SW480 (cell line): ENCODE results near the gene EPSTI1.

ENCODE experiments used
- DNase-seq: peaks from one replicate; pipeline ENCODE4 v3.0.0-alpha.2; 2016; ENCODE audit warnings: low spot score

The EPSTI1 gene

DNA sequence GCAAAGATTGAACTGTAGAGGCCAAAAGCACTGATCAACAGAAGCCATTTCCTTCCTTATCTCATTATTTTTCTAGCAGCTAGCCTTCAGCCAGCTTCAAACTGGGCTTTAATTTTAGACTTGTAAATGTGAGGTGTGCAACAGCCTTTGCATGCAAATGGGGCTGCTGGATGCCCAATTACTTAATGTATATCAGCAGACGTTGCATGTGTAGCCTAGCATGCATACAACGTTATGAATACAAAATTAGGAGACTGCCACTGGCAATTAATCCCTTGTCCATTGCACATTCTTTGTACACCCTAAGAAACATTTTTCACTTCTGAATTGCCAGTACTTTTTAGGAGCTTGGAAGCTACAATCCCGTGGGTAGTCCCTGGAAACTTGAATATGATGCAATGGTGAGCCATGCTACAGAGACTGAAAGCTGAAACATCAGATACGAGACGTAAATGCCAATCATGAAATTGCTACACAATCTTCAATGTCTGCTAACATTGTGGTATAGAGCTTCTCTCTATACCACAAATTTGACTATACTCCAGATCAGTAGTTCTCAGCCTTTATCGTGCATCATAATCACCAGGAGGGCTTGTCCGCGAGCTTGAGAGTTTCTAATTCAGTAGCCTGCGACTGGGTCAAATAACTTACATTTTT, 20.2 kb downstream of the EPSTI1 start:
- DNase-seq = no peak

- peak; percentile 76 for DNase-seq
Observed at GRCh38 chr13:42970824-42971690, 21.0 kb downstream of the EPSTI1 start.

GRCh38 chr13:42969565-42970172, 22.4 kb downstream of the EPSTI1 start:
- peak; percentile 70 for DNase-seq

GRCh38 chr13:42968906-42969305, 23.1 kb downstream of the EPSTI1 start:
- DNase-seq = peak; percentile 34

- DNase-seq = no peak
Observed at GRCh38 chr13:42967660-42968059, 24.4 kb downstream of the EPSTI1 start.

GRCh38 chr13:42965281-42965680, 26.8 kb downstream of the EPSTI1 start:
- DNase-seq = no peak

- no peak for DNase-seq
Observed at GRCh38 chr13:42964761-42965161, 27.3 kb downstream of the EPSTI1 start.

GRCh38 chr13:42959615-42960014, 32.4 kb downstream of the EPSTI1 start:
- DNase-seq = no peak

- no peak for DNase-seq
Observed at GRCh38 chr13:42957881-42958280, 34.2 kb downstream of the EPSTI1 start.

- DNase-seq = no peak
Observed at GRCh38 chr13:42950181-42950580, 41.9 kb downstream of the EPSTI1 start.

GRCh38 chr13:42947925-42948324, 44.1 kb downstream of the EPSTI1 start:
- no peak for DNase-seq

- no peak for DNase-seq
Observed at GRCh38 chr13:42946927-42947326, 45.1 kb downstream of the EPSTI1 start.

GRCh38 chr13:42929886-42930535, 62.0 kb downstream of the EPSTI1 start:
- DNase-seq = no peak

GRCh38 chr13:42926555-42926954, 65.5 kb downstream of the EPSTI1 start:
- no peak for DNase-seq

DNA sequence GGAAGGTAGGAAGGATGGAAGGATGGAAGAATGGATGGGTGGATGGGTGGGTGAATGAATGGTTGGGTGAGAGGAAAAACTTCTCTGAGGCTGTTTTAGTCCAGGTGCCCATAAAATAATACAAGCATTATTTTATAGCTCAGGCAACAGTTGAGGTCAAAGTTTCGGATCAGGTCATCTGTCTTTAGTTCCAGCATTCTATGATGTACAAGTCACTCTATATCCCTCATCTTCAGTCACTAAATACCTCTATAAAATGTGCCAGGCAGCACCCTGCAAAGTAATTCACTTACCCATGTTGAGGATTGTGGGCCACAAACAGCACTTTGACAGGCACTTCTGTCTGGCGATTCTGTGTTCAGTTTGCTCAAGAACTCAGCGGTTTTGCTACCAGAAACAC, 66.0 kb downstream of the EPSTI1 start:
- no peak for DNase-seq

GRCh38 chr13:42925626-42926025, 66.4 kb downstream of the EPSTI1 start:
- DNase-seq = no peak

DNA sequence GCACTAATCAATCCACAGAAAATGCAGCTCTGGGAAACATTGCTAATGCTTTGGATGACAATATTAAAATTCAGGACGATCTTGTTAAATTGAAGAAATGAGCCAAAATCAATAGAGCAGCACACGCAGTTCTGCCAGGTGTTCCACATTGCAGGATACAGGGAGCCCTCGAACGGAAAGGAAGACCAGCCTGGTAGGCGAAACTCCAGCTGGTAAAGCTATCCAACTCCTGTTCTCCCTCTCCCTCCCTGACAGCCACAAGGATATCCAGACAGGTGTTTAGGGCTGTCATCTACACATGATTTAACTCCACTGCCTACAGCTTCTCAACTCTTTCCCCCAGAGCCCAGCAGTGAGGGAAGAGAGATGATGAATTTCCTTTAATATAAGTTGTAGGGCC, 67.7 kb downstream of the EPSTI1 start:
- DNase-seq = no peak

DNA sequence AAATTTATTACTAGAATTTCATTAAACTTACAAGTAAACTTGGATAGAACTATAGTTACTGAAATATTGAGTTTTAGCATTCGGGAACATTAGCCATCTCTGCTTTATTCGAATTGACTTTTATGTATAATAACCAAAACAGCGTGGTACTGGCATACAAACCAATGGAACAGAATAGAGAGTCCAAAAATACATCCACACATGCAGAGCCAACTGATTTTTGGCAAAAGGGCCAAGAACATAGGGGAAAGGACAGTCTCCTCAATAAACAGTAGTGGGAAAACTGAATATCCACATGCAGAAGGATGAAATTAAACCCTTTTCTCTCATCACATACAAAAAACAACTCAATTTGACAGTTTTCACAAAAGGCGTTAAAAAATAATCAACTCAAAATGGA, 84.3 kb downstream of the EPSTI1 start:
- DNase-seq = no peak

- no peak for DNase-seq
Observed at GRCh38 chr13:42906257-42906656, 85.8 kb downstream of the EPSTI1 start.

DNA sequence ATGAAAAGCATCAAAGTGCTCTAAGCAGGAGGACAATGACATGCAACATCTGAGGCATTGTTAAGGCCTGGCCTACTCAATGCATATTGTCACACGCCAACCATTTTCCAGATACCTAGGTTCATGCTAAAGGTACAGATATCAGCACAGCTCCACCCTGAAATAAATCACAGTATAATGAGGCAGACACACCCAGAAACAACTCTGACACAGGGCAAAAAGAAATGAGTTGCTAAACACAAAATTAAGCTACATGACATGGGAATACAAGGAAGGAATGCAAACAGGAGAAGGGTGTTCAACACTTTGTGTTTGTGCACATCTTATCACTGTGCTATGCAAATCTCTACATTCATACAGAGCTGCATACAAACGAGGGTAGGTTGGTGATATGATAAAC, 86.5 kb downstream of the EPSTI1 start:
- DNase-seq = no peak

DNA sequence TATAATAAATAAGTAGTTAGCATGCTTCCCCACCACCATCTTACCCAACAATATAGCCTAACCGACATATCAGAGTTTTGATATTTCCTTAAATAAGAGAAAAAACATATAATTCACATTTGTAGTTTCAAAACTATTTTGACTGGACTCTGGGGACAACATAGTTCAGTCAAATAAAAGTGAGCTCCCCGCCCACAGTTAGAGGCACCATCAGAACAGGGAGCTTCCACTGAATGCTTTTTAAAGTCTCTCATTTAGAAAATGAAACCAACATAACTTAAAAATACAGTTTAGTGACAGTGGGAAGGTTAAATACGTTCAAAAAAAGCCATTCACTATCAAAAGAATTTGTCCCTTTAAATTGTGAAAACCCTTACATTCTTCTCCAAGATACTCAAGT, 92.8 kb downstream of the EPSTI1 start:
- DNase-seq = no peak

GRCh38 chr13:42895776-42896175, 96.3 kb downstream of the EPSTI1 start:
- no peak for DNase-seq
